ENCODE data around the gene NPAT.

- no peak for TF ChIP-seq POLR2A (IDR thresholded peaks at IDR 0.05; ENCODE audit: low read depth, low read length)
- TF ChIP-seq TAF1 (IDR thresholded peaks at IDR 0.05; ENCODE audit: low read depth, low read length), result no peak
- no peak for TF ChIP-seq POLR2AphosphoS5 (IDR thresholded peaks at IDR 0.05; ENCODE audit: low read depth, low read length)
- TF ChIP-seq POU2F2 (IDR thresholded peaks at IDR 0.05; ENCODE audit: low read depth, low read length), result no peak
- TF ChIP-seq SPI1 (IDR thresholded peaks at IDR 0.05; ENCODE audit: low read depth, low read length), result no peak
These were observed 77.8 kb downstream of the NPAT start for GRCh38 chr11:108144615-108145014.

Data from GM12891 (cell line).